22Rv1 (cell line): ENCODE data around the gene RNPEPL1.

ENCODE experiments used
- ZFX ChIP-seq: fragments of 450-650 bp; IDR thresholded peaks from 2 replicates; pipeline ENCODE4 v1.6.1; 2017; ENCODE audit warnings: antibody characterized with exemption, borderline replicate concordance
- TF ChIP-seq, protein P1 (sequence below): fragments of 450-650 bp; IDR thresholded peaks from 2 replicates; pipeline ENCODE4 v1.5.1; 2017; ENCODE audit warnings: mild to moderate bottlenecking

DNA sequence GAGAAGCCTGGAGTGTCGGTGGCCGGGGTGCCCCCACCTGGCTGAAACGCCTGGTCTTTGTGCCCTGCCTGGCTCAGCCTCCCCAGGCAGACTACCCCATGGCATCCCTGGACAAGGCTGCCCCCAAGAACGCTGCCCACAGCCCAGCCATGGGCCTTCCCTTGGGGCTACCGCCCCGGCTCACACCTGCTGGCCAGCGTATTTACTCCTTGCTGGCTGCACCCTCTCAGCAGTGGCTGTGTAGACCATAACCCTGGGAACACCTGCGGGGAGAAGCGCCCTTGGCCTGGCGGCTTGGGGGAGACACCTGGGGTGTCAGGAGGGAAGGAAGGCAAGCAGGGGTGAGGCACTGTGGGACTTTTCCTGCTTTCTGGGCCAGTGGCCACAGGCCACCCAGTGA is 35.6 kb downstream of the RNPEPL1 start:
- TF ChIP-seq, protein P1, sequence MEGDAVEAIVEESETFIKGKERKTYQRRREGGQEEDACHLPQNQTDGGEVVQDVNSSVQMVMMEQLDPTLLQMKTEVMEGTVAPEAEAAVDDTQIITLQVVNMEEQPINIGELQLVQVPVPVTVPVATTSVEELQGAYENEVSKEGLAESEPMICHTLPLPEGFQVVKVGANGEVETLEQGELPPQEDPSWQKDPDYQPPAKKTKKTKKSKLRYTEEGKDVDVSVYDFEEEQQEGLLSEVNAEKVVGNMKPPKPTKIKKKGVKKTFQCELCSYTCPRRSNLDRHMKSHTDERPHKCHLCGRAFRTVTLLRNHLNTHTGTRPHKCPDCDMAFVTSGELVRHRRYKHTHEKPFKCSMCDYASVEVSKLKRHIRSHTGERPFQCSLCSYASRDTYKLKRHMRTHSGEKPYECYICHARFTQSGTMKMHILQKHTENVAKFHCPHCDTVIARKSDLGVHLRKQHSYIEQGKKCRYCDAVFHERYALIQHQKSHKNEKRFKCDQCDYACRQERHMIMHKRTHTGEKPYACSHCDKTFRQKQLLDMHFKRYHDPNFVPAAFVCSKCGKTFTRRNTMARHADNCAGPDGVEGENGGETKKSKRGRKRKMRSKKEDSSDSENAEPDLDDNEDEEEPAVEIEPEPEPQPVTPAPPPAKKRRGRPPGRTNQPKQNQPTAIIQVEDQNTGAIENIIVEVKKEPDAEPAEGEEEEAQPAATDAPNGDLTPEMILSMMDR = no peak
- no peak for TF ChIP-seq ZFX
